Naive thymus-derived CD8-positive, alpha-beta T cell (primary cell): ENCODE data around the gene FOXN1. TPM values are rescaled to one million over a fixed set of nuclear protein-coding genes. Genes with fewer than 3 reads are reported as not detected.

Experiments used
- ATAC-seq, 2 donors: fragments of 150-1000 bp; cut with Tn5 transposase in 1 of 2; sonication (Bioruptor Pico), chemical (Tn5 transposase) in 1 of 2; 1 replicate in 1 of 2; 2 replicates in 1 of 2; pipeline ENCODE4 v1.10.0; 2021; ENCODE audit warnings: mild to moderate bottlenecking in 2 of 2, moderate library complexity in 2 of 2
- POLR2A ChIA-PET: fragments of 350-600 bp; sonication (Branson Sonifier 250); formaldehyde crosslinking; loops from one replicate; lab custom pipeline; 2021; ENCODE audit warnings: antibody characterized with exemption; lab: Charles Lee
- DNase-seq, 10 donors: peaks; one replicate each; pipeline versions ENCODE4 v3.0.0 to v3.0.0-alpha.2; 2020 to 2022
- H3K27ac Mint-ChIP-seq, 10 donors: one replicate each; pipeline ENCODE4 v1.8.0; 2020 to 2022; ENCODE audit warnings: mild to moderate bottlenecking in 10 of 10, mixed read lengths in 10 of 10, moderate library complexity in 4 of 10, inconsistent platforms in 1 of 10
- H3K27me3 Mint-ChIP-seq, 5 donors: one replicate each; pipeline ENCODE4 v1.8.0; 2021 to 2022; ENCODE audit warnings: mixed read lengths in 5 of 5
- H3K36me3 Mint-ChIP-seq, 3 donors: one replicate each; pipeline ENCODE4 v1.8.0; 2020 to 2022; ENCODE audit warnings: mixed read lengths in 3 of 3, mild to moderate bottlenecking in 2 of 3, inconsistent platforms in 1 of 3
- H3K4me1 Mint-ChIP-seq, 4 donors: one replicate each; pipeline ENCODE4 v1.8.0; 2021 to 2022; ENCODE audit warnings: mixed read lengths in 4 of 4
- H3K4me3 Mint-ChIP-seq, 10 donors: one replicate each; pipeline ENCODE4 v1.8.0; 2020 to 2022; ENCODE audit warnings: mild to moderate bottlenecking in 10 of 10, mixed read lengths in 10 of 10, moderate library complexity in 6 of 10, inconsistent platforms in 1 of 10
- H3K9me3 Mint-ChIP-seq, 9 donors: one replicate each; pipeline ENCODE4 v1.8.0; 2020 to 2022; ENCODE audit warnings: mixed read lengths in 9 of 9, mild to moderate bottlenecking in 3 of 9, inconsistent platforms in 1 of 9, moderate library complexity in 1 of 9
- polyA plus RNA-seq, 3 donors: library from polyadenylated mRNA; unstranded; fragments of 300-500 nt; fragmentation: Illumina TruSeq; gene quantifications; one replicate each; pipeline ENCODE4 v1.2.3, GENCODE V29; 2021
- total RNA-seq, 8 experiments: library from RNA in 2 of 8; stranded (reverse) in 2 of 8; gene quantifications; one replicate each; pipeline ENCODE4 v1.2.3 and lab custom pipeline; 2021 to 2026

FOXN1 gene
- total and polyA plus RNA-seq, 5 experiments from 2014 or later: not detected

DNA sequence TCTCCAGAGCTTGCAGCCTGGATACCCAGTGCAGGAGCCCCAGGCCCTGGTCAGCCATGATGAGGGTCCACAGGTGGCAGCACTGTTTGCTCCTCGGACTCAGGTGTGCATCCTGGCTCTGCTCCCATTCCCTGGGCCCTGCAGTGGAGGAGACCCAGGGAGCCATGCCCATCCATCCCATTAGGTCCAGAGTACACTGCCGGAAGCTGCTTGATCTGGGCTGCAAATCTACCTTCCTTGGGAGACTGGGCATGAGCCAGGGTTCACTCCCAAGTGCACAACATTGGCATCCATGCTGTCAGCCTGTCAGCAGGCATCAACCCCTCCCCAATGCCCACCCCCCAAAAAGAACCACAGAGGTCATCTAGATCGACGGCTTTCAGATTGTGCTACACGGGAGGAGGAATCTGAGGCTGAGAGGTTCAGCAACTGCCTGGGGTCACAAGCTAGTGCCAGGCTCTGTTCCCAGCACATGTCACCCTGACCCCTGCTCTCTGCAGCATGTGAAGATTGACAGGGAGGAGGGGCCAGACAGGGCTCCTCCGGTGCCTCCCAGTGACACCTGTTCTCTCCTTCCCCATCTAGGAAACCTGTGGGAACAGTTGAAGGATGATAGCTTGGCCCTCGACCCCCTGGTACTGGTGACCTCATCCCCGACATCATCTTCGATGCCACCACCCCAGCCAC lies 30.5 kb downstream of the FOXN1 start:
- Mint-ChIP-seq H3K27ac (no peak overlapping the region), H3K4me1 (no peaks in the 10 kb centered on the region), H3K4me3 (no peak overlapping the region), H3K9me3 (no peaks in the 10 kb centered on the region), H3K36me3 (no peaks in the 10 kb centered on the region), H3K27me3 (no peaks in the 10 kb centered on the region)
- ATAC-seq (no peak), DNase-seq (no peak)
- POLR2A ChIA-PET: no interaction called here

DNA sequence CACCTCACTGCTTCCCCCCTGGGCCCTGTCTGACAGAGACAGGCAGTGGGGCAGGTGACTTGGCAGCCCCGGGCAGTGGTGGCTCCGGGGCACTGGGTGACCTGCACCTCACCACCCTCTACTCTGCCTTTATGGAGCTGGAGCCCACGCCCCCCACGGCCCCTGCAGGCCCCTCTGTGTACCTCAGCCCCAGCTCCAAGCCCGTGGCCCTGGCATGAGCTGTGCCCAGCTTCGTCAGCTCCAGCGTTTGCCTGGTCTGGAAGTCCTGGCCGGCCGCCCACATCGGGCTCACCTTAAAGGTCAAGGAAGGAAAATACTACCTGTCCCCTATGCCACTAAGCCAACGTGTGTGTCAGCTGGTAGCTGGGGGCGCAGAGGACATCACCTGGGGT lies 31.1 kb downstream of the FOXN1 start:
- DNase-seq: no peak
- Mint-ChIP-seq H3K27me3 (no peaks in the 10 kb centered on the region), H3K9me3 (no peaks in the 10 kb centered on the region), H3K36me3 (no peaks in the 10 kb centered on the region), H3K4me3 (no peak overlapping the region), H3K4me1 (no peaks in the 10 kb centered on the region), H3K27ac (peak overlapping the region in 1 of 10 donors; percentile 79)
- ATAC-seq: no peak
- POLR2A ChIA-PET: no interaction called here

DNA sequence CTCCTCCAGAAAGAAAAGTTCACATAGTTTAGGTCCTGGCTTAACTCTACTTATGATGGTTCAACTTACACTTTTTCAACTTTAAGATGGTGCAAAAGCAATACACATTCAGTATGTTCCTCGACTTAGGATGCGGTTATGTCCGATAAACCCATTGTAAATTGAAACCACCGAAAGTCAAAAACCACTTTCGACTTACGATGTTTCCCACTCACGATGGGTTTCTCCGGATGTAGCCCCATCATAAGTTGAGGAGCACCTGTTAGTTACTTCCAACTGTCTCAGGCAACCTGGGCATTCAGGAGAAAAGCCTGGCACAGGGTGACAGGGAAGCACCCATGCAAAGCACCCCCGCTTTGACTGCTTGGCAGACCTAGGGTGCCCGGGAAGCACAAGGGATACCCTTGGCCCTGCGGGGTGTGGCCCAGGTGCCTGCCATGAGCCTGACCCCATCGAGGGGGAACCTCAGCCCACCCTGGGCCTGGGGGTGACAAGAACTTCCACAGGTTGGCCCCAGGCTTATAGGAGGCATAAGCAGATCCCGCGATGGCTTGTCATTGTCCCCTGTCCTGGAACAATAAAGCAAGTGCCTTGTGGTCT lies 32.2 kb downstream of the FOXN1 start:
- ATAC-seq (no peak), DNase-seq (no peak)
- Mint-ChIP-seq H3K9me3 (no peaks in the 10 kb centered on the region), H3K4me1 (no peaks in the 10 kb centered on the region), H3K36me3 (no peaks in the 10 kb centered on the region), H3K27me3 (no peaks in the 10 kb centered on the region), H3K4me3 (no peak overlapping the region), H3K27ac (no peak overlapping the region)
- POLR2A ChIA-PET: no interaction called here

DNA sequence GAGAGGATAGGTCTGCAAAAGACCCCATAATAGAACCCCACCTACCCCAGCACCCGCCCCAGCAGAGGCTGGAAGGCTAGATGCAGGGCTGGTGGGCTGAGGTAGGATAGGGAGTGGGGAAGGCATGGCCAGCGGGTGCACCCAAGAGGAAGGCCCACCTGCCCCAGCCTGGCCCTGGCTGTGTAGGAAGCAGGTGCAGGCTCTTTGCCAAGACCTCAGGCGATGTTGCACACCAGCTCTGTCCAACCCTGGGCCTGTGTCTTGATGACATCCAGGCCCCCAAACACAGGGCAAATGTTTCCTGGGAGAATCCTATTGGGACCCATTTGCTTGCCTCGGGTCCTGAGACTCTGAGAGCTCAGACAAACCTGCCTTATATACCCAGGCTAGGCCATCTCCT lies 34.1 kb downstream of the FOXN1 start:
- Mint-ChIP-seq H3K9me3 (no peaks in the 10 kb centered on the region), H3K4me3 (no peak overlapping the region), H3K36me3 (no peaks in the 10 kb centered on the region), H3K4me1 (peaks cover 0 to 2% (median 0%) of the 10 kb centered on the region in 4 donors), H3K27me3 (no peaks in the 10 kb centered on the region), H3K27ac (peak overlapping the region in 1 of 10 donors; percentile 73)
- POLR2A ChIA-PET: no interaction called here
- DNase-seq: no peak
- ATAC-seq: no peak

DNA sequence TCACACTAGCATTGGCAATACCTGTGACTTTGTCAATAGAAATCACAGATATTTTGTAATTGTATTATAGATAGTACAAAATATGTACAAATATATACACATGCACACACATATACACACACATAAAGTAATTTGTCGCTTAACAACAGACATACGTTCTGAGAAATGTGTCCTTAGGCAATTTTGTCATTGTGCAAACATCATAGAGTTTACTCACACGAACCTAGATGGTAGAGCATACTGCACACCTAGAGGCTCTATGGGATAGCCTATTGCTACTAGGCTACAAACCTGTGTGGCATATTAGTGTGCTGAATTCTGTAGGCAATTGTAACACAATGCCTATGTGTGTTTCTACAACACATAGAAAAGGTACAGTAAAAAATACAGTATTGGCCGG lies 35.3 kb downstream of the FOXN1 start:
- Mint-ChIP-seq H3K9me3 (no peaks in the 10 kb centered on the region), H3K4me1 (peaks cover 0 to 2% (median 0%) of the 10 kb centered on the region in 4 donors), H3K27me3 (no peaks in the 10 kb centered on the region), H3K4me3 (no peak overlapping the region), H3K27ac (no peak overlapping the region), H3K36me3 (peaks cover 0 to 3% (median 0%) of the 10 kb centered on the region in 3 donors)
- POLR2A ChIA-PET: no interaction called here
- no peak for DNase-seq
- ATAC-seq: no peak

DNA sequence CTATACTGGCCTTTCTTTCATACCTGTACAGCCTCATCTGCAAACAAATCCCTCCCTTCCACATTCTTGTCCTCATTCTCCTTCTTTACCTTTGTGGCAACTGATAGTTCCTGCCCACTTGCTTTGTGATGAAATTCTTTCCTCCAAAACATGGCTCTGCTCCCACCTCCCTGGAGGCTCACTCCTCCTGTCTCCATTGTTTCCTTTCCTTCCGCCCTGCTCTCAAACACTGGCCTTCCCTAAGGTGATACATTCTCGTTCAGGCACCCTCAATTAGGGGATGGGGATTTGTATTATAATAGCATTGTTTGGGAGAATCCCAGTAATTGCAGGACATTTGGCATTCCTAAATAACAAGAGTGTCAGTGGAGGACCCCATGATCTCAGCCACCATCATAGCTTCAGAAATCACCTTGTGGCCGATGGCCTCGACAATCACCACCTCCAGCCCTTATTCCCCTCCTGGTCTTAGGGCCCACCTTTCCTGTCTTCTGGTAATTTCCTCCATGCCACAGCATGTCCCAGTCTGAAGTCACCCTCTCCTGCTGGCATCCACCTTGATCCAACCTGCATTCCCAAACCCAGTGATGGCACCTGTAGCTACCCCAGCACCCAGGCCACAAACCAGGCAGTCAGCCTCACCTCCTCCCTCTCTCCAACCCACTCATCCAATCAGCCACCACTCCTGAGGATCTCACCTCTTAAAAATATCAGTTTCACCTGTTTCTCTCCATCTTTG lies 38.4 kb downstream of the FOXN1 start:
- no peak for DNase-seq
- POLR2A ChIA-PET: interaction anchor here (0.6 kb wide), 1 partner anchor 22 kb away, joined by 6 read pairs; no protein-coding TSS in a partner anchor
- Mint-ChIP-seq H3K9me3 (no peaks in the 10 kb centered on the region), H3K4me3 (peak overlapping the region in 1 of 10 donors; percentile 65), H3K4me1 (peaks cover 19 to 25% (median 22%) of the 10 kb centered on the region in 4 donors), H3K36me3 (peaks cover 0 to 3% (median 0%) of the 10 kb centered on the region in 3 donors), H3K27me3 (no peaks in the 10 kb centered on the region), H3K27ac (peak overlapping the region in 3 of 10 donors; percentile 13 to 67 (median 48))
- no peak for ATAC-seq

DNA sequence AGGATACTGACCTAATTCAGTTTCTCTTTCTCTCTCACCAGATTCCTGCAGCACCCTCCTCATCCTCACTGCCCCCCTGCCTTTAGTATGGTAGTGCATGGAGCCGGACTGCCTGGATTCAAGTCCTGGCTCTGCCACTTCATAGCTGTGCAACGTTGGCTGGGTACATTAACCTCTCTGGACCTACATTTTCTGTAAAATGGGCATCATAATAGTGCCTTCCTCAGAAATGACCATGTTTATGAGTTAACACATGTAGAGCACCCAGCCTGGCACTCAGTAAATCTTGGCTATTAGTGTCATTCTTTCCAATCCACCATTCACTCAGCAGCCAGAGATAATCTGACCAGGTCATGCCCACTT lies 39.0 kb downstream of the FOXN1 start:
- Mint-ChIP-seq H3K36me3 (peaks cover 0 to 3% (median 0%) of the 10 kb centered on the region in 3 donors), H3K27me3 (no peaks in the 10 kb centered on the region), H3K27ac (peak overlapping the region in 3 of 10 donors; percentile 13 to 67 (median 17)), H3K4me1 (peaks cover 25 to 31% (median 27%) of the 10 kb centered on the region in 4 donors), H3K4me3 (no peak overlapping the region), H3K9me3 (no peaks in the 10 kb centered on the region)
- no peak for ATAC-seq
- POLR2A ChIA-PET: no interaction called here
- DNase-seq: no peak

DNA sequence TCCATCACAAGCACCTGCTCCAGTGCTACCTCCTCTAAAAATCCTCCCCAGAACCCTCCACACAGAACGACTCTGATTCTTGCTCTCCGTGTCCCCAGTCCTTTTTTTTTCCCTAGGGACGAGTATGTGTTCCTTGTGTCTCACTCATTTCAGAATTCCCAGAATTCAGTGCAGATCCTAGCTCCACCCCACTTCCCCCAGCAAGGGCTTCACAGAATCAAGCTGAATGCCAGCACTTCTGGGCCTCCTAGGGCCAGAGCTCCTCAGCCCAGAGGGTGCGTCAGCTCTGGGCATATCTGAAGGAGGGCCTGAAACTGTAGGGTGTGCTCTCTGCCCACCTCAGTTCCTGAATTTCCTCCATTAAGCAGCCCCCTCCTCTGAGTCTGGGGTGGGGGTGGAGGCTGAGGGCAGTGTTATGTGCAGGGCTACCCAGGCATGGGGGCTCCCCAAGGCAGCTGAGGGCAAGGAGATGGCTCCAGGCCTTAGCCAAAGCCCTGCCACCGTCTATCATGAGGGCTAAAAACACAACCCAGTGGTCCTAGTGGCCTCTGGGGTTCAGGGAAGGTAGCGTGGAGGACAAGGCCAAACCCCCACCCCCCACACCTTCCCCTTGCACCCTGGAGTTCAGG lies 39.8 kb downstream of the FOXN1 start:
- no peak overlapping the region for H3K4me3 Mint-ChIP-seq
- no peaks in the 10 kb centered on the region for H3K27me3 Mint-ChIP-seq
- H3K9me3 Mint-ChIP-seq: no peaks in the 10 kb centered on the region
- peaks cover 29 to 38% (median 35%) of the 10 kb centered on the region in 4 donors for H3K4me1 Mint-ChIP-seq
- peaks cover 0 to 3% (median 0%) of the 10 kb centered on the region in 3 donors for H3K36me3 Mint-ChIP-seq
- POLR2A ChIA-PET: no interaction called here
- H3K27ac Mint-ChIP-seq: peak overlapping the region in 3 of 10 donors; percentile 34 to 61 (median 46)
- ATAC-seq (no peak), DNase-seq (no peak)

DNA sequence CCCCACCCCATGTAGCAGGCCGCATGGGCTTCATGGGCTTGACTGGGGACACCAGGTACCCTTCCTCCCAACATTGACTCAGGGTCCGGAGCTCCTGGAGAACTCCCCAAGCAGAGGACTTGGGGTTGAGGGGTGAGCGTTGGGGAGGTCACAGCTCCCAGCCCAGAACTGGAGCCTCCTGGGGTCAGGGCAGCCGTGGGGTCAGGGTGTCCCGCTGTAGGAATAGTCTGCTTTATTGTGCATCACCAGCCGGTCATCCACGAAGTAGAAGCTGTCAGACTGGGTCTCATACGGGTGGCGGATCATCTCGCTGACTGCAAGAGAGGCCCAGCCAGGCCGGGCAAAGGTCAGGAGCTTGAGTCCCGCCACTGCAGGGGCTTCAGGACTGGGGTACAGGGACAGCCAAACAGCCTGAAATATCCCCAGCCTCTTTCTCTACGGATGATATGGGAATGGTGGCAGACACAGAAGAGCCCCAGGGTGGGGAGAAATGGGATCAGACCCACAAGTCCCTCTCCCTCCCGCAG lies 41.0 kb downstream of the FOXN1 start:
- H3K4me3 Mint-ChIP-seq: peak overlapping the region in 9 of 10 donors; percentile 48 to 84 (median 69)
- H3K27ac Mint-ChIP-seq: peak overlapping the region; percentile 84 to 96 (median 92)
- ATAC-seq: no peak
- no peaks in the 10 kb centered on the region for H3K9me3 Mint-ChIP-seq
- POLR2A ChIA-PET: interaction anchor here (0.6 to 7.5 kb wide), 4 partner anchors 26 to 102 kb away, joined by 3 to 81 read pairs (median 6); partner anchors contain the start of genes ALDOC, PIGS and SPAG5
- peaks cover 37 to 49% (median 46%) of the 10 kb centered on the region in 4 donors for H3K4me1 Mint-ChIP-seq
- no peak for DNase-seq
- no peaks in the 10 kb centered on the region for H3K27me3 Mint-ChIP-seq
- peaks cover 0 to 3% (median 0%) of the 10 kb centered on the region in 3 donors for H3K36me3 Mint-ChIP-seq

DNA sequence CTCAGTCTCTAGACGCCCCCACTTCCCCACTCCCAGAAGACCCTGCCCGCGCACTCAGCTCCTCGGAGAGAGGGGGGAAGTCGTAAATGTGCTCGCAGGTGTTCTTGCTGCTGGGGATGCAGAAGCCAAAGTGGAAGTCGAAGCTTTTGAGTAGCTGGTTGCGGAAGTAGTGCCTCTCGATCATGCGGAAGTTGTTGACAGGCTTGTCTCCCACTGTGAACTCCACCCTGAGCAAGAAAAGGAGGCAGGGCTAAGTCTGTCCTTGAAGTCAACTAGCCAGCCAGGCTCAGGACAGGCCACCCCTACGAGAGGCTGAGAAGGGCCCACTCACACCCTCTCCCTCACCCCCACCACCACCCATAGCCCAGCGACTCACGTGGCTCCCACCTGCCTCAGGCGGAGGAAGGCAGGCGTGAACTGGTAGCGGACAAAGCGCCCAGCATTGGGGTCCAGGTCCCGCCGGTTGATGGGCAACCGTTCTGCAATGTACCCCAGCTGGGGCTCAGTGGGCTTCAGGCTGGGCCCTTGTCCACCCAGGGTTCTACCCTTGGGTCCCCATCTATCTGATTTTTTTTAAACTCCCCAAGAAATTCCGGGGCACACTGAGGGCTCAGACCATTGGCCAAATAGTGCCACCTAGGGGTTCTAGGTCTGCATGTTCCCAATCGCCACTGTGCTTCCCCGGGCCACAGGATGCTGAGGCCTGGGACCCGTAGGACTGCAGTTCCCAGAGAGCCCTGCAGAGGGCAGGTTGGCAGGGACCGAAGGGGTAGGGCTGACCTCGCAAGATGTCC lies 41.7 kb downstream of the FOXN1 start:
- Mint-ChIP-seq H3K27me3 (no peaks in the 10 kb centered on the region), H3K9me3 (no peaks in the 10 kb centered on the region), H3K36me3 (peaks cover 0 to 3% (median 0%) of the 10 kb centered on the region in 3 donors), H3K4me1 (peaks cover 39 to 52% (median 49%) of the 10 kb centered on the region in 4 donors), H3K4me3 (peak overlapping the region; percentile 48 to 84 (median 68)), H3K27ac (peak overlapping the region; percentile 84 to 96 (median 93))
- POLR2A ChIA-PET: interaction anchor here (0.6 to 7.5 kb wide), 5 partner anchors 26 to 103 kb away, joined by 3 to 81 read pairs (median 5); partner anchors contain the start of genes ALDOC, BLTP2, PIGS and SPAG5
- DNase-seq (peak; percentile 11 to 76 (median 42)), ATAC-seq (peak; percentile 14 to 43)

DNA sequence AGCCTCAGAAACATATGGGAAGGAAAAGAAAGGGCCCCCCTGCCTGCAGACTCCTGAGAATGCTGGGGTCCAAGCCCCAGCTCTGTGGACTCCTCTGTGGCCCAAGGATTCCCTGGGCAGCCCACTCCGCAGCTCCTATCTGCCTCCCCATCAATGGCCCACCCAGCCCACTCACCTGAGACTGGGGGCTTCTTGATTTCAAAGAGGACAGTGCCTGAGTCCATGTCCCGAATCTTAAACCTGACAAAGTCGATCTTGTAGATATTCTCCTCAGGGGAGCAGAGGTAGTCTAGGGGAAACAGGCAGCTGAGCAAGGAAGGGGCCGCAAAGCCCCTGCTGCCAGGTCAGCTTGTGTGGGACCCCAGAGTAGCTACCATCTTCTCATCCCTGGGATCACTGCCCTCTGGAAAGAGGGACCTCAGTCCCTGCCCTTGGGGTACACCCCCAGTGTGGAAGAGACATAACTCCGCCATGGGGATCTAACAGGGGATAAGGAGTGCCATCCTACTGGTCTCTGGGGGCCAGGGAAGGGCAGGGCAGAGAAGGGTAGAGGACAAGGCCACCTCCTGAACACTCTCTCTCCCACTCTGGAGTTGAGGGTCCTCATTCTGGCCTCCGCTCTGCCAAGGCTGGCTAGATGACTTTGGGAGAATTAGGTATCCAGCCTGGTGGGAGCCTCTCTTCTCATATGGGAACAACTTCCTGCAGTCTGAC lies 42.4 kb downstream of the FOXN1 start:
- no peaks in the 10 kb centered on the region for H3K27me3 Mint-ChIP-seq

More for the DNA sequence above, 42.4 kb downstream of the FOXN1 start:
- Mint-ChIP-seq H3K27ac (peak overlapping the region; percentile 61 to 97 (median 92)), H3K36me3 (peaks cover 0 to 4% (median 0%) of the 10 kb centered on the region in 3 donors), H3K4me3 (peak overlapping the region in 8 of 10 donors; percentile 12 to 67 (median 28)), H3K4me1 (peaks cover 41 to 59% (median 54%) of the 10 kb centered on the region in 4 donors), H3K9me3 (no peaks in the 10 kb centered on the region)
- no peak for ATAC-seq
- POLR2A ChIA-PET: interaction anchor here (1.0 to 7.5 kb wide), 3 partner anchors 25 to 97 kb away, joined by 4 to 81 read pairs (median 4); partner anchors contain the start of genes ALDOC, BLTP2 and PIGS
- no peak for DNase-seq
